CD4-positive, CD25-positive, alpha-beta regulatory T cell (primary cell): Measurements from ENCODE around the gene LITAF. TPM values are rescaled to one million over a fixed set of nuclear protein-coding genes. Genes with fewer than 3 reads are reported as not detected.
"Not testable (repeated sequence)": the region's sequence is repeated elsewhere in the genome, so short reads cannot be mapped to it uniquely, and the experiment has no call there.

Source experiments
- ATAC-seq, 2 donors: fragments of 150-1000 bp; cut with Tn5 transposase; one replicate each; pipeline ENCODE4 v1.10.0; 2021; ENCODE audit warnings: low read depth in 2 of 2, moderate number of reproducible peaks in 2 of 2, moderate library complexity in 1 of 2
- DNase-seq, 3 donors: peaks; one replicate each; pipeline versions ENCODE4 v3.0.0 to v3.0.0-alpha.2; 2012 to 2022; ENCODE audit warnings: mixed read lengths in 1 of 3
- H3K27ac ChIP-seq: one replicate; pipeline ENCODE4 v1.7.0; 2013; ENCODE audit warnings: mild to moderate bottlenecking, low read length; ENCODE audit not compliant: insufficient read depth, poor library complexity, severe bottlenecking
- H3K27me3 ChIP-seq: one replicate; pipeline ENCODE4 v1.7.0; 2013; ENCODE audit warnings: low read length; ENCODE audit not compliant: control insufficient read depth, insufficient read depth
- H3K36me3 ChIP-seq: one replicate; pipeline ENCODE4 v1.7.0; 2013; ENCODE audit warnings: mild to moderate bottlenecking, low read length, moderate library complexity; ENCODE audit not compliant: control insufficient read depth, insufficient read depth
- H3K4me1 ChIP-seq: 2 replicates; pipeline ENCODE4 v1.7.0; 2013; ENCODE audit warnings: mild to moderate bottlenecking, low read length; ENCODE audit not compliant: insufficient read depth, control insufficient read depth, poor library complexity, severe bottlenecking
- H3K4me3 ChIP-seq: one replicate; pipeline ENCODE4 v1.7.0; 2013; ENCODE audit warnings: low read depth, mild to moderate bottlenecking, low read length, moderate library complexity
- H3K9me3 ChIP-seq, 2 experiments: 1 replicate in 1 of 2; 2 replicates in 1 of 2; pipeline ENCODE4 v1.7.0; 2013; ENCODE audit warnings: low read length in 2 of 2, mild to moderate bottlenecking in 1 of 2, moderate library complexity in 1 of 2; ENCODE audit not compliant: control insufficient read depth in 2 of 2
- H3K27ac Mint-ChIP-seq, 3 donors: one replicate each; pipeline ENCODE4 v1.8.0; 2020 to 2022; ENCODE audit warnings: mild to moderate bottlenecking in 3 of 3, mixed read lengths in 3 of 3, moderate library complexity in 2 of 3
- H3K27me3 Mint-ChIP-seq: one replicate; pipeline ENCODE4 v1.8.0; 2022; ENCODE audit warnings: mild to moderate bottlenecking, mixed read lengths
- H3K36me3 Mint-ChIP-seq: one replicate; pipeline ENCODE4 v1.8.0; 2020; ENCODE audit warnings: mixed read lengths
- H3K4me1 Mint-ChIP-seq, 4 donors: one replicate each; pipeline ENCODE4 v1.8.0; 2020 to 2022; ENCODE audit warnings: mixed read lengths in 4 of 4, mild to moderate bottlenecking in 1 of 4
- H3K4me3 Mint-ChIP-seq, 4 donors: one replicate each; pipeline ENCODE4 v1.8.0; 2020 to 2022; ENCODE audit warnings: mild to moderate bottlenecking in 4 of 4, mixed read lengths in 4 of 4, moderate library complexity in 3 of 4
- H3K9me3 Mint-ChIP-seq, 7 donors: one replicate each; pipeline ENCODE4 v1.8.0; 2020 to 2022; ENCODE audit warnings: mixed read lengths in 7 of 7, mild to moderate bottlenecking in 3 of 7, moderate library complexity in 2 of 7
- polyA plus RNA-seq, 4 donors: library from polyadenylated mRNA; unstranded; fragments of 300-500 nt; fragmentation: Illumina TruSeq; gene quantifications; one replicate each; pipeline ENCODE4 v1.2.3, GENCODE V29; 2021
- total RNA-seq: library from RNA; stranded (reverse); gene quantifications from one replicate; pipeline ENCODE4 v1.2.3, GENCODE V29; 2022

LITAF gene
- total and polyA plus RNA-seq, 5 donors from 2014 or later: 281 to 696 (median 635) TPM

DNA sequence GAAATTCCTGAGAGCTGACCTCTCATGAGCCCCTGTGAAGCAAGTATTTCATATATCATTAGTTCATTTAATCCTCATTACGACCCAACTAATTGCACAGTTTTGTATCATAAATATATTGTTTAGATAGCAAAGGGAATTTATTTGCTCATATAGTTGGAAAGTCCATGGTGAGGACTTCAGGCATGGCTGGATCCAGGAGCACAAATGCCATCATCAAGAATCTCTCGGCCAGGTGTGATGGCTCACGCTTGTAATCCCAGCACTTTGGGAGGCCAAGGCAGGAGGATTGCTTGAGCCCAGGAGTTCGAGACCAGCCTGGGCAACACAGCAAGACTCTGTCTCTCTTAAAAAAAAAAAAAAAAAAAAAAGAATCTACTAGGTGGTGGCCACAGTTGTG, 17.6 kb upstream of the LITAF start:
- Mint-ChIP-seq H3K4me1 (peaks cover 0 to 15% (median 6%) of the 10 kb centered on the region in 4 donors), H3K27me3 (peaks cover 22% of the 10 kb centered on the region)
- H3K4me3 ChIP-seq, ATAC-seq, H3K9me3 Mint-ChIP-seq, H3K27ac Mint-ChIP-seq, H3K27ac ChIP-seq, H3K27me3 ChIP-seq, H3K36me3 Mint-ChIP-seq, H3K4me1 ChIP-seq, H3K4me3 Mint-ChIP-seq, H3K36me3 ChIP-seq, DNase-seq, H3K9me3 ChIP-seq: not testable (repeated sequence)

GRCh38 chr16:11603331-11603750, 16.6 kb upstream of the LITAF start:
- ATAC-seq (no peak), DNase-seq (no peak)
- Mint-ChIP-seq H3K27ac (no peak overlapping the region), H3K4me3 (no peak overlapping the region), H3K27me3 (peaks cover 21% of the 10 kb centered on the region), H3K36me3 (no peaks in the 10 kb centered on the region), H3K9me3 (no peaks in the 10 kb centered on the region), H3K4me1 (peaks cover 0 to 7% (median 2%) of the 10 kb centered on the region in 4 donors)
- Histone ChIP-seq H3K9me3 (no peaks in the 10 kb centered on the region), H3K27ac (no peak overlapping the region), H3K36me3 (no peaks in the 10 kb centered on the region), H3K27me3 (no peaks in the 10 kb centered on the region), H3K4me1 (no peaks in the 10 kb centered on the region), H3K4me3 (no peak overlapping the region)

DNA sequence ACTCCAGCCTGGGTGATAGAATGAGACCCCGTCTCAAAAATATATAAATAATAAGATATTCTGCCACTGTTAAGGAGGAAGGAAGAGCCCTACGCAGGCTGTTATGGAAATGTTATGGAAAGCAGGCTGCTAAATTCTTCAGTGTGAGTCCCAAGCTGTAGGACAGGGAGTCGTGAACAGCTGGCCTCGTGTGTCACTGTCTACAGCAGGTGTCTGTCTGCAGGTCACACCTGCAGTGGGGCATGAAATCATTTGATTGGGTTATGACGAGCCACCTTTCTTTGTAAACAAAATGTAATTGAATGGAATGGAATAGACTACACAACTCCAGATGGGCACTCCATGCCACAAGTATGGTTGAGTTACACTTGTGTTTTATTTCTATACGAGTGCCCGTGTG, 15.6 kb upstream of the LITAF start:
- ATAC-seq (no peak), DNase-seq (no peak)
- Mint-ChIP-seq H3K4me3 (no peak overlapping the region), H3K4me1 (peaks cover 0 to 9% (median 0%) of the 10 kb centered on the region in 4 donors), H3K9me3 (no peaks in the 10 kb centered on the region), H3K36me3 (no peaks in the 10 kb centered on the region), H3K27ac (no peak overlapping the region), H3K27me3 (peaks cover 15% of the 10 kb centered on the region)
- Histone ChIP-seq H3K9me3 (no peaks in the 10 kb centered on the region), H3K4me3 (no peak overlapping the region), H3K4me1 (no peaks in the 10 kb centered on the region), H3K36me3 (no peaks in the 10 kb centered on the region), H3K27me3 (no peaks in the 10 kb centered on the region), H3K27ac (no peak overlapping the region)

DNA sequence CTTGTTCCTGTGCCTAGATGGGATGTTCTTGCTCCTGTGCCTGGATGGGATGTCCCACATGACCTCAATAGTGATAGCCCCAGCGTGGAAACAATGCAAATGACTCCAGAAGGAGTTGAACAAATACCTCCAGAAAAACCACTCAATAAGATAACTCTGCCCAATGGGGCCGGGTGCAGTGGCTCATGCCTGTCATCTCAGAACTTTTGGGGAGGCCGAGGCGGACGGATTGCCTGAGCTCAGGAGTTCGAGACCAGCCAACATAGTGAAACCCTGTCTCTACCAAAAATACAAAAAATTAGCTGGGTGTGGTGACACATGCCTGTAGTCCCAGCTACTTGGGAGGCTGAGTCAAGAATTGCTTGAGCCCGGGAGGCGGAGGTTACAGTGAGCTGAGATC, 15.2 kb upstream of the LITAF start:
- H3K4me1 Mint-ChIP-seq: peaks cover 0 to 13% (median under 1%) of the 10 kb centered on the region in 4 donors
- Histone ChIP-seq H3K4me1 (no peaks in the 10 kb centered on the region), H3K36me3 (no peaks in the 10 kb centered on the region), H3K4me3 (no peak overlapping the region), H3K9me3 (no peaks in the 10 kb centered on the region), H3K27ac (no peak overlapping the region), H3K27me3 (no peaks in the 10 kb centered on the region)
- H3K27me3 Mint-ChIP-seq: peaks cover 15% of the 10 kb centered on the region
- H3K9me3 Mint-ChIP-seq: no peaks in the 10 kb centered on the region
- no peak overlapping the region for H3K27ac Mint-ChIP-seq
- no peak overlapping the region for H3K4me3 Mint-ChIP-seq
- no peak for ATAC-seq
- no peaks in the 10 kb centered on the region for H3K36me3 Mint-ChIP-seq
- no peak for DNase-seq

GRCh38 chr16:11601425-11601824, 14.7 kb upstream of the LITAF start:
- Histone ChIP-seq H3K27ac (no peak overlapping the region), H3K27me3 (no peaks in the 10 kb centered on the region), H3K36me3 (no peaks in the 10 kb centered on the region), H3K9me3 (no peaks in the 10 kb centered on the region), H3K4me1 (no peaks in the 10 kb centered on the region), H3K4me3 (no peak overlapping the region)
- no peaks in the 10 kb centered on the region for H3K36me3 Mint-ChIP-seq
- DNase-seq (no peak), ATAC-seq (no peak)
- no peaks in the 10 kb centered on the region for H3K9me3 Mint-ChIP-seq
- peaks cover 0 to 16% (median under 1%) of the 10 kb centered on the region in 4 donors for H3K4me1 Mint-ChIP-seq
- H3K4me3 Mint-ChIP-seq: no peak overlapping the region
- H3K27me3 Mint-ChIP-seq: peaks cover 15% of the 10 kb centered on the region
- no peak overlapping the region for H3K27ac Mint-ChIP-seq

DNA sequence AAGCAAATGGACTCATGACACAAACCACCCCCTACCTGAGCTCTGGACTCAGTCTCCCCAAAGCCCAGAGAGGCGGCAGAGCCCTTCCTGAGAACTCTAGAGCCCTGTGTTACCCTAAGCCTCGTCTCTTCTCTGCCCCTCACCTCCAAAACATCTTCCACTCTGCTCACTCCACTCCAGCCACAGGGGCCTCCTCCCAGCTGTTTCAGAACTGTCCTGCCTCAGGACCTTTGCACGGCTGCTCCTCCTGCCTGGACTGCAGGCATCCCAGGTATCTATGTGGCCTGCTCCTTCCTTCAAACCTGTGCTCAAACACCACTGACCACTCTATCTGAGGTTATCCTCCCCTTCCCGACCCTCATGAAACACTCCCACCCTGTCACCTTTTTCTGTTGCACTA, 12.9 kb upstream of the LITAF start:
- peaks cover 0 to 24% (median under 1%) of the 10 kb centered on the region in 4 donors for H3K4me1 Mint-ChIP-seq
- Histone ChIP-seq H3K27ac (no peak overlapping the region), H3K27me3 (no peaks in the 10 kb centered on the region), H3K4me3 (no peak overlapping the region), H3K36me3 (no peaks in the 10 kb centered on the region), H3K9me3 (no peaks in the 10 kb centered on the region), H3K4me1 (no peaks in the 10 kb centered on the region)
- no peak overlapping the region for H3K4me3 Mint-ChIP-seq
- ATAC-seq (no peak), DNase-seq (no peak)
- H3K27me3 Mint-ChIP-seq: peaks cover 20% of the 10 kb centered on the region
- H3K27ac Mint-ChIP-seq: no peak overlapping the region
- no peaks in the 10 kb centered on the region for H3K36me3 Mint-ChIP-seq
- H3K9me3 Mint-ChIP-seq: no peaks in the 10 kb centered on the region

DNA sequence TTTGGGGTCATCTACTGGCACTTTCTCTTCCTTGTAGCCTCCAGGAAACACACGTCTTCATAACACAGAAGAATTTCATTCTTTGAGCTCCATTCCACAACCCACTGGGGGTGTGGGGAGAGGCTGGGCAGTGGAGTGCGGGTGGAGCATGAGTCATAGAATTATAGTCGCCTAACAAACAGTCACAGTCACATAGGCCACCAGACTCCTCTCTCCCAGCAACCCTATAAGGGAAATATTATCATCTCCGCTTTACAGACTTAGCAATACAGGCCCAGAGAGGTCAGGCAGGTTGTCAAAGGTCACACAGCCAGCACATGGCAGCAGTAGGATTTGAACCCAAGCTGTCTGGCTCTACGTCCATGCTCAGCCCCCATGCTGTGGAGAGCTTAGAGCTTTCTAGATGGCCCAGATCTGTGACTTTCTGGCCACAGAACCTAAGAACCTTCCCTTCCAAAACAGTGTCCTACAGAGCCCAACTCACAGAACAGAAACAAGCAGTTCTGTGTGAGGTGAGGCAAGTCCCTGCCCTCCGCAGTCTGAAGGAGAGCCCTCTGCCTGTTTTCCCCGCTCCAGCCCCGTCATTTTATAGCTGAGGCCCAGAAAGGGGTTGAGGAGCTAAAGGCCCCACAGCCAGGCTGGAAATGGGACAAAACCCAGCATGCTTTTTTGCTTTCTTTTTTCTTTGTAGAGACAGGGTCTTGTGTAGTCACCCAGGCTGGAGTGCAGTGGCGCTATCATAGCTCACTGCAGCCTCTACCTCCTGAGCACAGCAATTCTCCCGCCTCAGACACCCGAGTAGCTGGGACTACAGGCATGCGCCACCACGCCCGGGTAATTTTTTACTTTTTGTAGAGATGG, 10.7 kb upstream of the LITAF start:
- Histone ChIP-seq H3K27me3 (no peaks in the 10 kb centered on the region), H3K36me3 (no peaks in the 10 kb centered on the region), H3K4me3 (no peak overlapping the region), H3K27ac (no peak overlapping the region), H3K4me1 (no peaks in the 10 kb centered on the region), H3K9me3 (no peaks in the 10 kb centered on the region)
- ATAC-seq (peak; percentile 64 to 71), DNase-seq (no peak)
- Mint-ChIP-seq H3K9me3 (no peaks in the 10 kb centered on the region), H3K36me3 (no peaks in the 10 kb centered on the region), H3K4me1 (peaks cover 0 to 24% (median under 1%) of the 10 kb centered on the region in 4 donors), H3K27me3 (peaks cover 14% of the 10 kb centered on the region), H3K27ac (peak overlapping the region; percentile 44 to 90 (median 87)), H3K4me3 (no peak overlapping the region)
